HepG2 (cell line): ENCODE results near the gene SLIT1. TPM values are rescaled to one million over a fixed set of nuclear protein-coding genes. Genes with fewer than 3 reads are reported as not detected.

Source experiments
- ATAC-seq: fragments of 200-7000 bp; cut with Tn5 transposase; 3 replicates; pipeline ENCODE4 v1.9.1; 2020; ENCODE audit warnings: mild to moderate bottlenecking, moderate library complexity
- BruUV-seq: library from RNA; stranded (reverse); fragments of 400-500 nt; replicated peaks from 2 replicates; lab custom pipeline; 2021; lab: Mats Ljungman, UMichigan
- CTCF ChIA-PET: fragments of 300-600 bp; formaldehyde crosslinking; extraction: SDS; loops from one replicate; lab custom pipeline; 2021; ENCODE audit warnings: low total read pairs, inconsistent platforms, low intra/inter-chr PET ratio; lab: Yijun Ruan, JAX
- POLR2A ChIA-PET: fragments of 350-600 bp; sonication (Branson Sonifier 250); formaldehyde crosslinking; loops from one replicate; lab custom pipeline; 2020; ENCODE audit warnings: antibody characterized with exemption, inconsistent platforms; lab: Yijun Ruan, JAX
- DNase-seq: peaks from one replicate; pipeline ENCODE4 v3.0.0-alpha.2; 2015; ENCODE audit warnings: low spot score
- FAIRE-seq: peaks from 3 replicates; lab custom pipeline; 2011; peaks lifted over from hg19 to GRCh38; lab: Jason Lieb, UNC
- H2AFZ ChIP-seq: one replicate; pipeline ENCODE4 v1.6.1; 2011; ENCODE audit warnings: low read length, inconsistent platforms
- H3K27ac ChIP-seq: fragments of 300-600 bp; 3 replicates; pipeline ENCODE4 v1.8.0; 2011; ENCODE audit warnings: mixed run types, mild to moderate bottlenecking, mixed read lengths, low read length, inconsistent platforms; ENCODE audit not compliant: insufficient read depth; ENCODE audit errors: extremely low read length
- H3K27me3 ChIP-seq, 2 experiments: fragments of 200-600 bp in 1 of 2; 2 replicates in 1 of 2; 3 replicates in 1 of 2; pipeline versions ENCODE4 v1.6.0 to v1.8.0; 2011; ENCODE audit warnings: low read length in 2 of 2, mild to moderate bottlenecking in 2 of 2, moderate library complexity in 2 of 2, inconsistent platforms in 1 of 2; ENCODE audit not compliant: insufficient read depth in 2 of 2, control insufficient read depth in 1 of 2
- H3K36me3 ChIP-seq, 2 experiments: fragments of 200-600 bp in 1 of 2; replicated peaks in 1 of 2; 2 replicates in 1 of 2; 3 replicates in 1 of 2; pipeline versions ENCODE4 v1.5.1 to v1.8.0; 2011; ENCODE audit warnings: low read length in 2 of 2, inconsistent platforms in 1 of 2; ENCODE audit not compliant: insufficient read depth in 2 of 2, control insufficient read depth in 1 of 2
- H3K4me1 ChIP-seq: 2 replicates; pipeline ENCODE4 v1.5.1; 2012; ENCODE audit warnings: low read length, inconsistent platforms; ENCODE audit not compliant: insufficient read depth
- H3K4me2 ChIP-seq: 2 replicates; pipeline ENCODE4 v1.6.0; 2011; ENCODE audit warnings: low read depth, low read length, inconsistent platforms
- H3K4me3 ChIP-seq, 3 experiments: fragments of 200-600 bp in 1 of 3; sonication (generic), shearing (Covaris generic) in 1 of 3; replicated peaks in 1 of 3; 2 replicates each; pipeline ENCODE4 v1.5.1; 2011 to 2016; ENCODE audit warnings: low read length in 3 of 3, inconsistent platforms in 2 of 3, low read depth in 2 of 3, mild to moderate bottlenecking in 2 of 3, control low read depth in 1 of 3, mixed read lengths in 1 of 3; ENCODE audit not compliant: insufficient read depth in 1 of 3
- H3K79me2 ChIP-seq: one replicate; pipeline ENCODE4 v1.6.1; 2011; ENCODE audit warnings: low read length, inconsistent platforms; ENCODE audit not compliant: insufficient read depth
- H3K9ac ChIP-seq: 2 replicates; pipeline ENCODE4 v1.6.0; 2011; ENCODE audit warnings: mild to moderate bottlenecking, low read depth, low read length, inconsistent platforms; ENCODE audit not compliant: insufficient read depth
- H3K9me3 ChIP-seq: 2 replicates; pipeline ENCODE4 v1.5.1; 2012; ENCODE audit warnings: mild to moderate bottlenecking, low read length
- H4K20me1 ChIP-seq: 2 replicates; pipeline ENCODE4 v1.6.0; 2011; ENCODE audit warnings: inconsistent platforms, mild to moderate bottlenecking, low read length, moderate library complexity; ENCODE audit not compliant: insufficient read depth
- DZIP1 ChIP-seq: sonication (generic); formaldehyde crosslinking; IDR thresholded peaks from 2 replicates; pipeline ENCODE4 v1.5.0; 2020; ENCODE audit warnings: mild to moderate bottlenecking, missing genetic modification reagents
- FLYWCH1 ChIP-seq: sonication (generic); formaldehyde crosslinking; IDR thresholded peaks from 2 replicates; pipeline ENCODE4 v1.8.1; 2023; ENCODE audit warnings: mild to moderate bottlenecking, missing genetic modification reagents
- FOXO4 ChIP-seq: sonication (generic); formaldehyde crosslinking; conservative IDR thresholded peaks from 2 replicates; pipeline ENCODE4 v1.8.1; 2023; ENCODE audit warnings: missing genetic modification reagents
- PRPF4 ChIP-seq: fragments of 200-400 bp; formaldehyde crosslinking; IDR thresholded peaks from 2 replicates; pipeline ENCODE4 v1.6.1; 2016; ENCODE audit warnings: low read length, low read depth; ENCODE audit not compliant: poor library complexity, severe bottlenecking
- THAP9 ChIP-seq: sonication (generic); formaldehyde crosslinking; IDR thresholded peaks from 2 replicates; pipeline ENCODE4; 2020; ENCODE audit warnings: missing genetic modification reagents, mild to moderate bottlenecking, borderline replicate concordance
- ZBTB46 ChIP-seq: sonication (generic); formaldehyde crosslinking; IDR thresholded peaks from 2 replicates; pipeline ENCODE4 v1.4.0; 2020; ENCODE audit warnings: mild to moderate bottlenecking, missing genetic modification reagents, borderline replicate concordance
- ZNF12 ChIP-seq: sonication (generic); formaldehyde crosslinking; IDR thresholded peaks from 2 replicates; pipeline ENCODE4 v1.5.0; 2020; ENCODE audit warnings: missing genetic modification reagents
- ZNF563 ChIP-seq: sonication (generic); formaldehyde crosslinking; IDR thresholded peaks from 2 replicates; pipeline ENCODE4 v1.8.0; 2022; ENCODE audit warnings: mild to moderate bottlenecking, moderate library complexity, missing genetic modification reagents
- WGBS: methylation state at CpG from one replicate; pipeline ENCODE4 v1.1.6; 2017; ENCODE audit warnings: low lambda C conversion rate; 5-methylcytosine and 5-hydroxymethylcytosine counted together
- in situ Hi-C: cut with HindIII; loops from 2 replicates; pipeline ENCODE4 v1.10.0; 2017; ENCODE audit warnings: low pct_unique_long_range_greater_than_20kb; ENCODE audit not compliant: extremely low pct_ligation_motif_present
- intact Hi-C: fragments of 100-400 bp; cut with micrococcal nuclease; formaldehyde crosslinking; loops from one replicate; pipeline ENCODE4 v1.10.0; 2022; ENCODE audit not compliant: unreplicated experiment
- polyA plus RNA-seq, 8 experiments: library from polyadenylated mRNA; depleted of rRNA in 3 of 8; stranded (reverse) in 7 of 8; unstranded in 1 of 8; fragments of >200 nt; fragmentation: Illumina TruSeq in 4 of 8; extraction: Trizol in 4 of 8; gene quantifications; 2 replicates each; pipeline versions ENCODE4 v1.2.1 to v1.2.3, GENCODE V29; 2011 to 2016; ENCODE audit warnings: low read depth in 4 of 8, missing spikeins in 1 of 8, mixed read lengths in 1 of 8; ENCODE audit not compliant: insufficient read depth in 1 of 8
- total RNA-seq, 5 experiments: library from RNA; depleted of rRNA; stranded (reverse); fragments of >200 nt; fragmentation: Illumina TruSeq; extraction: Trizol; gene quantifications; 2 replicates each; pipeline ENCODE4 v1.2.3, GENCODE V29; 2016; ENCODE audit warnings: low read depth in 1 of 5

The SLIT1 gene
- total and polyA plus RNA-seq, 2 of the 13 experiments (the other 11 are each of a cell fraction or from before 2014, with no cell fraction given) = 0.09 to 0.33 TPM

GRCh38 chr10:97150616-97151015, 35.1 kb downstream of the SLIT1 start:
- WGBS = 28% methylated on average over 8 of the region's 8 CpGs
- Histone ChIP-seq H3K4me1 (peaks cover 40% of the 10 kb centered on the region), H3K27me3 (no peaks in the 10 kb centered on the region), H3K4me3 (no peak overlapping the region), H2AFZ (no peak overlapping the region), H3K9me3 (no peaks in the 10 kb centered on the region), H3K27ac (no peak overlapping the region), H3K79me2 (no peaks in the 10 kb centered on the region), H4K20me1 (no peaks in the 10 kb centered on the region), H3K36me3 (no peaks in the 10 kb centered on the region), H3K9ac (no peak overlapping the region), H3K4me2 (no peak overlapping the region)
- intact Hi-C loops (no loop called here), in situ Hi-C loops (no loop called here)
- ChIA-PET CTCF (no interaction called here), POLR2A (interaction anchor here (1.2 kb wide), 1 partner anchor 11 kb away, joined by 5 read pairs; no protein-coding TSS in a partner anchor)
- no peak for TF ChIP-seq FOXO4 (CRISPR knock-in tag)
- no peak for TF ChIP-seq FLYWCH1 (CRISPR knock-in tag)
- TF ChIP-seq ZNF563 (CRISPR knock-in tag) = no peak
- no peak for TF ChIP-seq THAP9 (CRISPR knock-in tag)
- no peak for TF ChIP-seq PRPF4
- no peak for TF ChIP-seq ZBTB46
- no peak for TF ChIP-seq DZIP1 (CRISPR knock-in tag)
- TF ChIP-seq ZNF12 (CRISPR knock-in tag) = peak; percentile 54; the same call in 1 of the 2 replicates
- no TSS peak for BruUV-seq
- ATAC-seq (no peak), DNase-seq (no peak), FAIRE-seq (no peak)
